OCI-M2 (cell line): Measurements from ENCODE around the gene SCT.

Experiments used
- DNase-seq: peaks from one replicate; lab custom pipeline; 2025; ENCODE audit not compliant: unreplicated experiment; lab: John Stamatoyannopoulos, UW

SCT gene

GRCh38 chr11:643849-644738 is 17.1 kb upstream of the SCT start:
- no peak for DNase-seq

- DNase-seq, result no peak
Measured at GRCh38 chr11:643366-643765, 16.4 kb upstream of the SCT start.

GRCh38 chr11:641806-642370 is 14.9 kb upstream of the SCT start:
- no peak for DNase-seq

- no peak for DNase-seq
Measured at GRCh38 chr11:640021-640706, 13.2 kb upstream of the SCT start.

- DNase-seq, result no peak
Measured at GRCh38 chr11:639332-639955, 12.5 kb upstream of the SCT start.

- DNase-seq, result no peak
Measured at GRCh38 chr11:638631-639331, 11.8 kb upstream of the SCT start.

- DNase-seq, result no peak
Measured at GRCh38 chr11:637593-638521, 10.9 kb upstream of the SCT start.

GRCh38 chr11:637333-637592 is 10.3 kb upstream of the SCT start:
- DNase-seq, result no peak

- no peak for DNase-seq
Measured at GRCh38 chr11:636511-637332, 9.7 kb upstream of the SCT start, which contains the start of gene DRD4. Gene DRD4 (plus strand): TSS chr11:637269. CDS start chr11:637305, 36 bp downstream.

- no peak for DNase-seq
Measured at GRCh38 chr11:635945-636510, 9.0 kb upstream of the SCT start.

- no peak for DNase-seq
Measured at GRCh38 chr11:630871-631270, 3.9 kb upstream of the SCT start.

GRCh38 chr11:629237-629583 is 2.2 kb upstream of the SCT start:
- DNase-seq, result no peak

GRCh38 chr11:628056-628455 is 1.1 kb upstream of the SCT start:
- no peak for DNase-seq

GRCh38 chr11:627308-627576 is 261 bp upstream of the SCT start:
- DNase-seq, result no peak

- no peak for DNase-seq
Measured at GRCh38 chr11:625636-626268, 1.2 kb downstream of the SCT start.

GRCh38 chr11:624705-625635 is 2.0 kb downstream of the SCT start, which contains the start of gene CDHR5:
Gene CDHR5 (minus strand): TSS chr11:624955. CDS start chr11:624902, 53 bp downstream.
- DNase-seq, result no peak

GRCh38 chr11:623999-624704 is 2.8 kb downstream of the SCT start:
- DNase-seq, result no peak
